Esophagus squamous epithelium (tissue), 5 donors: ENCODE measurements around the gene PIGT. TPM values are rescaled to one million over a fixed set of nuclear protein-coding genes. Genes with fewer than 3 reads are reported as not detected.

Experiments used
- DNase-seq: peaks from one replicate; lab custom pipeline; 2025; lab: John Stamatoyannopoulos, UW
- H3K27ac ChIP-seq, 4 donors: fragments of 200-600 bp; sonication (generic); one replicate each; pipeline ENCODE4 v1.5.1; 2016 to 2019; ENCODE audit warnings: mild to moderate bottlenecking in 1 of 4
- H3K27me3 ChIP-seq, 4 donors: fragments of 200-600 bp; sonication (generic); 1 replicate in 3 of 4; 2 replicates in 1 of 4; pipeline versions ENCODE4 v1.5.1 to v1.6.0; 2017 to 2021; ENCODE audit warnings: antibody characterized with exemption in 1 of 4
- H3K36me3 ChIP-seq, 3 donors: fragments of 200-600 bp; sonication (generic); one replicate each; pipeline ENCODE4 v1.5.1; 2016 to 2019
- H3K4me1 ChIP-seq, 3 donors: fragments of 200-600 bp; sonication (generic); one replicate each; pipeline ENCODE4 v1.5.1; 2017 to 2019
- H3K4me3 ChIP-seq, 4 donors: fragments of 200-600 bp; sonication (generic); 1 replicate in 3 of 4; 2 replicates in 1 of 4; pipeline ENCODE4 v1.5.1; 2016 to 2019; ENCODE audit warnings: mild to moderate bottlenecking in 2 of 4, moderate library complexity in 1 of 4
- H3K9me3 ChIP-seq, 3 donors: fragments of 200-600 bp; sonication (generic); one replicate each; pipeline ENCODE4 v1.5.1; 2016 to 2019
- POLR2A ChIP-seq, 4 donors: fragments of 450-650 bp; IDR thresholded peaks; one replicate each; pipeline ENCODE4 v1.6.1; 2017; ENCODE audit warnings: antibody characterized with exemption in 4 of 4, mild to moderate bottlenecking in 4 of 4, moderate library complexity in 3 of 4
- WGBS, 2 donors: methylation state at CpG; one replicate each; pipeline ENCODE4 v1.1.5; 2018; 5-methylcytosine and 5-hydroxymethylcytosine counted together
- intact Hi-C: fragments of 100-400 bp; cut with DNase I; formaldehyde crosslinking; loops from one replicate; pipeline ENCODE4 v1.15.0; 2022
- total RNA-seq, 4 donors: library from RNA; depleted of rRNA; stranded (reverse); fragments of >200 nt; gene quantifications; one replicate each; pipeline ENCODE4 v1.1.0, GENCODE V29; 2016
- TF ChIP-seq, protein P1 (sequence below), 6 experiments: fragments of 450-650 bp in 4 of 6; fragments of 200-600 bp in 2 of 6; sonication (generic) in 2 of 6; IDR thresholded peaks; one replicate each; pipeline ENCODE4 v1.5.1; 2016 to 2019; ENCODE audit warnings: antibody characterized with exemption in 6 of 6, mild to moderate bottlenecking in 4 of 6, moderate library complexity in 4 of 6
- donor health status: DM: yes; HTN: yes; CAD: no.

Gene PIGT
- total RNA-seq, 4 donors from 2014 or later, result 38.6 to 48.1 (median 44.0) TPM

DNA sequence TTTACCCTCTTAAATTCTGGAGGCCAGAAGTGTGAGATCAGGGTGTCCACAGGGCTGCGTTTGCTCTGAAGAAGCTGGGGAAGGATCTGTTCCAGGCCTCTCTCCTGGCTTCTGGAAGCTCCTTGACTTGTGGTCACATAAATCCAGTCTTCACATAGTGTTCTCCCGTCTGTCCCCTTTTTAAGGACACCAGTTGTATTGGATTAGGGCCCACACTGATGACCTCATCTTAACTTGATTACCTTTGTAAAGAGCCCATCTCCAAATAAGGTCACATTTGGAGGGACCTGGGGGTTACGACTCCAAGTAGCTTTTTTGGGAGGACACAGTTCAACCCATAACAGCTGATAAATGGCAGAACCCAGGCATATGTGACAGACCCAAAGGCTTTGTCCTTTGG, 33.6 kb downstream of the PIGT start:
- intact Hi-C loops, result no loop called here

GRCh38 chr20:45450097-45450818, 34.3 kb downstream of the PIGT start:
- TF ChIP-seq POLR2A (IDR thresholded peaks at IDR 0.05), result no peak
- TF ChIP-seq, protein P1, sequence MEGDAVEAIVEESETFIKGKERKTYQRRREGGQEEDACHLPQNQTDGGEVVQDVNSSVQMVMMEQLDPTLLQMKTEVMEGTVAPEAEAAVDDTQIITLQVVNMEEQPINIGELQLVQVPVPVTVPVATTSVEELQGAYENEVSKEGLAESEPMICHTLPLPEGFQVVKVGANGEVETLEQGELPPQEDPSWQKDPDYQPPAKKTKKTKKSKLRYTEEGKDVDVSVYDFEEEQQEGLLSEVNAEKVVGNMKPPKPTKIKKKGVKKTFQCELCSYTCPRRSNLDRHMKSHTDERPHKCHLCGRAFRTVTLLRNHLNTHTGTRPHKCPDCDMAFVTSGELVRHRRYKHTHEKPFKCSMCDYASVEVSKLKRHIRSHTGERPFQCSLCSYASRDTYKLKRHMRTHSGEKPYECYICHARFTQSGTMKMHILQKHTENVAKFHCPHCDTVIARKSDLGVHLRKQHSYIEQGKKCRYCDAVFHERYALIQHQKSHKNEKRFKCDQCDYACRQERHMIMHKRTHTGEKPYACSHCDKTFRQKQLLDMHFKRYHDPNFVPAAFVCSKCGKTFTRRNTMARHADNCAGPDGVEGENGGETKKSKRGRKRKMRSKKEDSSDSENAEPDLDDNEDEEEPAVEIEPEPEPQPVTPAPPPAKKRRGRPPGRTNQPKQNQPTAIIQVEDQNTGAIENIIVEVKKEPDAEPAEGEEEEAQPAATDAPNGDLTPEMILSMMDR (IDR thresholded peaks at IDR 0.05), result peak; percentile 44 to 63 (median 55)
- no peak for DNase-seq
- H3K27ac ChIP-seq, result peak overlapping the region; percentile 21 to 83 (median 68)
- intact Hi-C loops, result no loop called here
- H3K36me3 ChIP-seq, result no peaks in the 10 kb centered on the region
- no peak overlapping the region for H3K4me3 ChIP-seq
- H3K27me3 ChIP-seq, result no peaks in the 10 kb centered on the region
- no peaks in the 10 kb centered on the region for H3K4me1 ChIP-seq
- 40 to 56% methylated on average over 3 to 4 of the region's 5 CpGs for WGBS, 2 donors
- H3K9me3 ChIP-seq, result no peaks in the 10 kb centered on the region

More for the DNA sequence above, 33.6 kb downstream of the PIGT start:
- Histone ChIP-seq H3K9me3 (no peaks in the 10 kb centered on the region), H3K4me1 (no peaks in the 10 kb centered on the region), H3K27ac (peak overlapping the region; percentile 21 to 83 (median 75)), H3K36me3 (no peaks in the 10 kb centered on the region), H3K4me3 (no peak overlapping the region), H3K27me3 (peaks cover 0 to 2% (median 0%) of the 10 kb centered on the region in 4 donors)
- TF ChIP-seq, protein P1 (IDR thresholded peaks at IDR 0.05), result no peak
- no peak for TF ChIP-seq POLR2A (IDR thresholded peaks at IDR 0.05)
- WGBS, 2 donors, result 61 to 88% methylated on average over 3 of the region's 3 CpGs
- no peak for DNase-seq

- H3K27me3 ChIP-seq, result no peaks in the 10 kb centered on the region
- H3K4me3 ChIP-seq, result no peak overlapping the region
- H3K36me3 ChIP-seq, result no peaks in the 10 kb centered on the region
- DNase-seq, result no peak
- no peaks in the 10 kb centered on the region for H3K9me3 ChIP-seq
- TF ChIP-seq, protein P1 (IDR thresholded peaks at IDR 0.05), result no peak
- no peak for TF ChIP-seq POLR2A (IDR thresholded peaks at IDR 0.05)
- 54 to 61% methylated on average over 4 of the region's 4 CpGs for WGBS, 2 donors
- no peak overlapping the region for H3K27ac ChIP-seq
- no peaks in the 10 kb centered on the region for H3K4me1 ChIP-seq
- intact Hi-C loops, result no loop called here
These were observed 36.3 kb downstream of the PIGT start for GRCh38 chr20:45452238-45452637.

GRCh38 chr20:45452772-45453691, 37.1 kb downstream of the PIGT start:
- no peak overlapping the region for H3K27ac ChIP-seq
- WGBS, 2 donors, result 69 to 77% methylated on average over 4 of the region's 4 CpGs
- no peak for DNase-seq
- no peaks in the 10 kb centered on the region for H3K36me3 ChIP-seq
- no peaks in the 10 kb centered on the region for H3K27me3 ChIP-seq
- H3K4me3 ChIP-seq, result no peak overlapping the region
- H3K4me1 ChIP-seq, result no peaks in the 10 kb centered on the region
- intact Hi-C loops, result no loop called here
- TF ChIP-seq, protein P1 (IDR thresholded peaks at IDR 0.05), result no peak
- no peak for TF ChIP-seq POLR2A (IDR thresholded peaks at IDR 0.05)
- H3K9me3 ChIP-seq, result no peaks in the 10 kb centered on the region

DNA sequence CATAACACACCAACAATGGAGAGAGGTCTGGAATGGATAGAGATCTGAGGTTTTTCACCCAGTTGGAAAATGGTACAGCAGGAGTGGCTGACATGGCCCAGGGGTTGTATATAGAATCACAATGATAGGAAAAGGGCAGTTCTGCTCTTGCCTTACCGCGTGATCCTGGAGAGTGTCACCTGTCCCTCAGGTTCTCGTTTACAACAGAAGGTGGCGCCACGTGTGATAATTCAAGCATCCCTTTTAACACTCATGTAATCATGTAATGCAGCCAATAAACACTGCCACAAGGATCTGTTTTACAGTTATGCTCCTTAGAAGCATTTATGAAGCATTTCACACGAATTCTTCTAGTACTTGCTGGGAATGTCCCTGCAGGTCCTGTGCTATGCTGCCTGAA, 40.7 kb downstream of the PIGT start:
- 13 to 16% methylated on average over 6 of the region's 6 CpGs for WGBS, 2 donors
- no peak overlapping the region for H3K27ac ChIP-seq
- no peaks in the 10 kb centered on the region for H3K36me3 ChIP-seq
- no peaks in the 10 kb centered on the region for H3K27me3 ChIP-seq
- intact Hi-C loops, result no loop called here
- no peak for DNase-seq
- H3K9me3 ChIP-seq, result no peaks in the 10 kb centered on the region
- no peak overlapping the region for H3K4me3 ChIP-seq
- TF ChIP-seq, protein P1 (IDR thresholded peaks at IDR 0.05), result peak in 3 of 6 experiments; percentile 35 to 54 (median 36)
- TF ChIP-seq POLR2A (IDR thresholded peaks at IDR 0.05), result no peak
- H3K4me1 ChIP-seq, result no peaks in the 10 kb centered on the region
